ENCODE data around the gene ADAM33. TPM values are rescaled to one million over a fixed set of nuclear protein-coding genes. Genes with fewer than 3 reads are reported as not detected.

ADAM33 gene
- total RNA-seq, 1 experiment from 2014 or later: not detected

GRCh38 chr20:3663858-3664257, 18.0 kb downstream of the ADAM33 start:
- no peak for DNase-seq (ENCODE audit: low spot score)
- ChIA-PET CTCF (no interaction called here), POLR2A (ENCODE audit: low non-redundant PET) (no interaction called here)
- Histone ChIP-seq H3K36me3 (ENCODE audit: insufficient read depth, low read length, poor library complexity, severe bottlenecking) (no peaks in the 10 kb centered on the region), H3K4me1 (ENCODE audit: insufficient read depth, low read length, poor library complexity, severe bottlenecking) (peaks cover 9% of the 10 kb centered on the region), H3K4me3 (ENCODE audit: low read depth, low read length, poor library complexity, severe bottlenecking) (no peak overlapping the region), H3K27me3 (replicated peaks; ENCODE audit: insufficient read depth, low read depth, low read length, poor library complexity) (peaks cover 36% of the 10 kb centered on the region), H3K9me3 (ENCODE audit: low read depth, low read length, poor library complexity, severe bottlenecking) (no peaks in the 10 kb centered on the region), H3K27ac (ENCODE audit: low read depth, low read length, poor library complexity, severe bottlenecking) (no peak overlapping the region)
- intact Hi-C loops (cut with micrococcal nuclease; ENCODE audit: unreplicated experiment): no loop called here
- TF ChIP-seq EZH2 (IDR thresholded peaks at IDR 0.05; ENCODE audit: borderline replicate concordance, low read depth, low read length, poor library complexity, severe bottlenecking): no peak
- TF ChIP-seq, protein P1, sequence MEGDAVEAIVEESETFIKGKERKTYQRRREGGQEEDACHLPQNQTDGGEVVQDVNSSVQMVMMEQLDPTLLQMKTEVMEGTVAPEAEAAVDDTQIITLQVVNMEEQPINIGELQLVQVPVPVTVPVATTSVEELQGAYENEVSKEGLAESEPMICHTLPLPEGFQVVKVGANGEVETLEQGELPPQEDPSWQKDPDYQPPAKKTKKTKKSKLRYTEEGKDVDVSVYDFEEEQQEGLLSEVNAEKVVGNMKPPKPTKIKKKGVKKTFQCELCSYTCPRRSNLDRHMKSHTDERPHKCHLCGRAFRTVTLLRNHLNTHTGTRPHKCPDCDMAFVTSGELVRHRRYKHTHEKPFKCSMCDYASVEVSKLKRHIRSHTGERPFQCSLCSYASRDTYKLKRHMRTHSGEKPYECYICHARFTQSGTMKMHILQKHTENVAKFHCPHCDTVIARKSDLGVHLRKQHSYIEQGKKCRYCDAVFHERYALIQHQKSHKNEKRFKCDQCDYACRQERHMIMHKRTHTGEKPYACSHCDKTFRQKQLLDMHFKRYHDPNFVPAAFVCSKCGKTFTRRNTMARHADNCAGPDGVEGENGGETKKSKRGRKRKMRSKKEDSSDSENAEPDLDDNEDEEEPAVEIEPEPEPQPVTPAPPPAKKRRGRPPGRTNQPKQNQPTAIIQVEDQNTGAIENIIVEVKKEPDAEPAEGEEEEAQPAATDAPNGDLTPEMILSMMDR (conservative IDR thresholded peaks at IDR 0.05; ENCODE audit: low read depth, low read length): no peak
- BruUV-seq (replicated peaks): no TSS peak

GRCh38 chr20:3663031-3663701, 18.6 kb downstream of the ADAM33 start, which contains the start of gene GFRA4:
Gene GFRA4 (minus strand): TSS chr20:3663399. CDS start chr20:3663399, 0 bp downstream.
- H3K4me1 ChIP-seq (ENCODE audit: insufficient read depth, low read length, poor library complexity, severe bottlenecking): peaks cover 9% of the 10 kb centered on the region
- ChIA-PET POLR2A (ENCODE audit: low non-redundant PET) (no interaction called here), CTCF (no interaction called here)
- H3K4me3 ChIP-seq (ENCODE audit: low read depth, low read length, poor library complexity, severe bottlenecking): no peak within 1 kb of the TSS
- no TSS peak for BruUV-seq (replicated peaks)
- peaks cover 36% of the 10 kb centered on the region for H3K27me3 ChIP-seq (replicated peaks; ENCODE audit: insufficient read depth, low read depth, low read length, poor library complexity)
- TF ChIP-seq, protein P1 (conservative IDR thresholded peaks at IDR 0.05; ENCODE audit: low read depth, low read length): no peak
- no peak for TF ChIP-seq EZH2 (IDR thresholded peaks at IDR 0.05; ENCODE audit: borderline replicate concordance, low read depth, low read length, poor library complexity, severe bottlenecking)
- H3K27ac ChIP-seq (ENCODE audit: low read depth, low read length, poor library complexity, severe bottlenecking): no peak within 1 kb of the TSS
- H3K36me3 ChIP-seq (ENCODE audit: insufficient read depth, low read length, poor library complexity, severe bottlenecking): no peaks in the 10 kb centered on the region
- DNase-seq (ENCODE audit: low spot score): no peak
- H3K9me3 ChIP-seq (ENCODE audit: low read depth, low read length, poor library complexity, severe bottlenecking): no peaks in the 10 kb centered on the region
- intact Hi-C loops (cut with micrococcal nuclease; ENCODE audit: unreplicated experiment): no loop called here

GRCh38 chr20:3661814-3662665, 19.8 kb downstream of the ADAM33 start:
- intact Hi-C loops (cut with micrococcal nuclease; ENCODE audit: unreplicated experiment): no loop called here
- TF ChIP-seq EZH2 (IDR thresholded peaks at IDR 0.05; ENCODE audit: borderline replicate concordance, low read depth, low read length, poor library complexity, severe bottlenecking): no peak
- TF ChIP-seq, protein P1 (conservative IDR thresholded peaks at IDR 0.05; ENCODE audit: low read depth, low read length): no peak
- H3K36me3 ChIP-seq (ENCODE audit: insufficient read depth, low read length, poor library complexity, severe bottlenecking): no peaks in the 10 kb centered on the region
- ChIA-PET CTCF (no interaction called here), POLR2A (ENCODE audit: low non-redundant PET) (no interaction called here)
- no peak for DNase-seq (ENCODE audit: low spot score)
- BruUV-seq (replicated peaks): no TSS peak
- H3K27me3 ChIP-seq (replicated peaks; ENCODE audit: insufficient read depth, low read depth, low read length, poor library complexity): peaks cover 36% of the 10 kb centered on the region
- H3K9me3 ChIP-seq (ENCODE audit: low read depth, low read length, poor library complexity, severe bottlenecking): no peaks in the 10 kb centered on the region
- peaks cover 9% of the 10 kb centered on the region for H3K4me1 ChIP-seq (ENCODE audit: insufficient read depth, low read length, poor library complexity, severe bottlenecking)
- H3K4me3 ChIP-seq (ENCODE audit: low read depth, low read length, poor library complexity, severe bottlenecking): no peak overlapping the region
- H3K27ac ChIP-seq (ENCODE audit: low read depth, low read length, poor library complexity, severe bottlenecking): no peak overlapping the region

Data from A673 (cell line).